ENCODE measurements around the gene LILRB5. TPM values are rescaled to one million over a fixed set of nuclear protein-coding genes. Genes with fewer than 3 reads are reported as not detected.
A peak's percentile ranks its signal among the peaks of the same experiment; 100 is the strongest.

The LILRB5 gene
- total RNA-seq, 1 experiment from 2014 or later, result not detected

DNA sequence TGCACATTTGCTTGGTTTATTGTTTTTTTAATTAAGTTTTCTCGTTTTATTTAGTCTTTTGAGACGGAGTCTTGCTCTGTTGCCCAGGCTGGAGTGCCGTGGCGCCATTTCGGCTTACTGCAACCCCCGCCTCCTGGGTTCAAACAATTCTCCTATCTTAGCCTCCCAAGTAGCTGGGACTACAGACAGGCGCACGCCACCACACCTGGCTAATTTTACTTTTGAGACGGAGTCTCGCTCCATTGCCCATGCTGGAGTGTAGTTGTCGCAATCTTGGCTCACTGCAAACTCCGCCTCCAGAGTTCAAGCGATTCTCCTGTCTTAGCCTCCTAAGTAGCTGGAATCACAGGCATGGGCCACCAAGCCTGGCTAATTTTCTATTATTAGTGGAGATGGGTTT is 55.1 kb downstream of the LILRB5 start:
- peaks cover 40% of the 10 kb centered on the region for H3K4me1 Mint-ChIP-seq (ENCODE audit: low read depth, unreplicated experiment)
- no TSS peak for BruUV-seq (replicated peaks)
- H3K9me3 Mint-ChIP-seq (ENCODE audit: low read depth, unreplicated experiment), result no peaks in the 10 kb centered on the region
- H3K27me3 Mint-ChIP-seq (ENCODE audit: unreplicated experiment), result no peaks in the 10 kb centered on the region
- peak overlapping the region; percentile 97 for H3K27ac Mint-ChIP-seq (ENCODE audit: unreplicated experiment)
- peaks cover 86% of the 10 kb centered on the region for H3K36me3 Mint-ChIP-seq (ENCODE audit: insufficient read depth, unreplicated experiment)
- DNase-seq, result no peak
- intact Hi-C loops (cut with micrococcal nuclease; ENCODE audit: unreplicated experiment), result loop anchor here (1.0 kb wide), 1 partner anchor 8 kb away; no protein-coding TSS in a partner anchor
- H3K4me3 Mint-ChIP-seq (ENCODE audit: low read depth, unreplicated experiment), result peak overlapping the region; percentile 75
- TF ChIP-seq CTCF (IDR thresholded peaks at IDR 0.05; ENCODE audit: unreplicated experiment), result no peak
- CTCF ChIA-PET, result interaction anchor here (3.8 kb wide), 1 partner anchor 8 kb away, joined by 14 read pairs; no protein-coding TSS in a partner anchor

- DNase-seq, result no peak
- peaks cover 80% of the 10 kb centered on the region for H3K36me3 Mint-ChIP-seq (ENCODE audit: insufficient read depth, unreplicated experiment)
- H3K27ac Mint-ChIP-seq (ENCODE audit: unreplicated experiment), result peak overlapping the region; percentile 97
- no peaks in the 10 kb centered on the region for H3K27me3 Mint-ChIP-seq (ENCODE audit: unreplicated experiment)
- TF ChIP-seq CTCF (IDR thresholded peaks at IDR 0.05; ENCODE audit: unreplicated experiment), result no peak
- CTCF ChIA-PET, result interaction anchor here (0.6 to 3.8 kb wide), 4 partner anchors 9 to 1915 kb away, joined by 4 to 15 read pairs (median 10); partner anchors contain the start of genes MBOAT7 and TMC4
- TSS peak; percentile 54 for BruUV-seq (replicated peaks)
- H3K9me3 Mint-ChIP-seq (ENCODE audit: low read depth, unreplicated experiment), result no peaks in the 10 kb centered on the region
- H3K4me3 Mint-ChIP-seq (ENCODE audit: low read depth, unreplicated experiment), result peak overlapping the region; percentile 75
- peaks cover 40% of the 10 kb centered on the region for H3K4me1 Mint-ChIP-seq (ENCODE audit: low read depth, unreplicated experiment)
- intact Hi-C loops (cut with micrococcal nuclease; ENCODE audit: unreplicated experiment), result loop anchor here (1.0 kb wide), 1 partner anchor 9 kb away; no protein-coding TSS in a partner anchor
These were observed 55.8 kb downstream of the LILRB5 start for GRCh38 chr19:54201172-54201701.

Small RNAs within 50 kb of the gene (microRNA-seq; reads per million reads assigned to microRNA genes)
- gene MIR4752, result not detected

Other genes with a start within 250 kb of the LILRB5 start
- not detected in 2 replicates for gene VSTM1, start 193.4 kb downstream of the LILRB5 start, total RNA-seq (2022)
- not detected in 2 replicates for gene TARM1, start 175.9 kb downstream of the LILRB5 start, total RNA-seq (2022)
- gene OSCAR, start 156.5 kb downstream of the LILRB5 start, total RNA-seq (2022), result 0.54 and 0.64 TPM in 2 replicates
- 228 and 255 TPM in 2 replicates for gene NDUFA3, start 154.4 kb downstream of the LILRB5 start, total RNA-seq (2022)
- gene TFPT, start 141.6 kb downstream of the LILRB5 start, total RNA-seq (2022), result 30.8 and 34.2 TPM in 2 replicates
- 106 TPM in 2 replicates for gene PRPF31, start 141.5 kb downstream of the LILRB5 start, total RNA-seq (2022)
- 79.4 and 87.4 TPM in 2 replicates for gene CNOT3, start 119.5 kb downstream of the LILRB5 start, total RNA-seq (2022)
- 9.9 and 10.7 TPM in 2 replicates for gene LENG1, start 97.6 kb downstream of the LILRB5 start, total RNA-seq (2022)
- 157 and 166 TPM in 2 replicates for gene TMC4, start 84.1 kb downstream of the LILRB5 start, total RNA-seq (2022)
- gene MBOAT7, start 67.7 kb downstream of the LILRB5 start, total RNA-seq (2022), result 287 and 323 TPM in 2 replicates
- 52.2 and 53.0 TPM in 2 replicates for gene TSEN34, start 66.0 kb downstream of the LILRB5 start, total RNA-seq (2022)
- gene RPS9, start 56.4 kb downstream of the LILRB5 start, total RNA-seq (2022), result 825 and 841 TPM in 2 replicates
- gene LILRB3, start 34.3 kb downstream of the LILRB5 start, total RNA-seq (2022), result not detected in 2 replicates
- gene LILRA6, start 14.5 kb downstream of the LILRB5 start, total RNA-seq (2022), result not detected in 2 replicates
- not detected in 2 replicates for gene LILRB2, start 23.8 kb upstream of the LILRB5 start, total RNA-seq (2022)
- not detected in 2 replicates for gene LILRA5, start 55.9 kb upstream of the LILRB5 start, total RNA-seq (2022)
- gene LILRA4, start 81.9 kb upstream of the LILRB5 start, total RNA-seq (2022), result not detected in 2 replicates
- gene LAIR1, start 107.7 kb upstream of the LILRB5 start, total RNA-seq (2022), result 0.61 and 0.83 TPM in 2 replicates
- 2.9 and 3.9 TPM in 2 replicates for gene TTYH1, start 158.2 kb upstream of the LILRB5 start, total RNA-seq (2022)
- 256 and 267 TPM in 2 replicates for gene LENG8, start 191.9 kb upstream of the LILRB5 start, total RNA-seq (2022)
- 14.7 and 16.4 TPM in 2 replicates for gene LENG9, start 206.5 kb upstream of the LILRB5 start, total RNA-seq (2022)
- 12.9 and 19.7 TPM in 2 replicates for gene CDC42EP5, start 216.0 kb upstream of the LILRB5 start, total RNA-seq (2022)
- not detected in 2 replicates for gene LAIR2, start 245.6 kb upstream of the LILRB5 start, total RNA-seq (2022)